GM18526 (cell line): ENCODE results near the gene OMG.

ENCODE experiments used
- POLR2A ChIP-seq: IDR thresholded peaks from 3 replicates; pipeline ENCODE4 v1.6.1; 2011; ENCODE audit not compliant: insufficient read length; ENCODE audit errors: extremely low read depth

The OMG gene

GRCh38 chr17:31248986-31249834 is 47.8 kb downstream of the OMG start:
- TF ChIP-seq POLR2A = no peak
